Epidermal melanocyte (primary cell): ENCODE measurements around the gene FRMPD2.
"Not testable (repeated sequence)": the region's sequence is repeated elsewhere in the genome, so short reads cannot be mapped to it uniquely, and the experiment has no call there.

Source experiments
- DNase-seq: peaks from one replicate; pipeline ENCODE4 v3.0.0; 2011; ENCODE audit warnings: low spot score; ENCODE audit not compliant: insufficient read length

Gene FRMPD2

DNA sequence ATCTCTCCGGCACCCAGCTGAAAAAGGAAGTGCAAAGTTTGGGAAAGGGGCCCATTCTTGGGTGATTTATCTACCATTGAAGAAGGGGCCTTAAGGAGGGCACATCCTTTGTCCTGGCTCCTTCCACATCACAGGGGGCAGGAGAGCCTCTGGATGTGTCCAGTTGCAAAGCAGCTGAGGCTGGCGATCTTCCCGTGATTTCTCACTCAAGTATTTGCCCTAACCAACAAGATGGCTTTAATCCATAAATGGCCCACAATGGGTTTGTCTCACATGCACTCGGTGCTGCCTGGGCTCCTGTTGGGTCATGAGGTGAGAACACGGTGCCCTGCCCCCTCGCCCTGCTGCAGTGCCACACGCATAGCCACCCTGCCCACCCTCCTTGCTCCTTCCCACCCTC lies 14.2 kb upstream of the FRMPD2 start:
- DNase-seq = no peak

DNA sequence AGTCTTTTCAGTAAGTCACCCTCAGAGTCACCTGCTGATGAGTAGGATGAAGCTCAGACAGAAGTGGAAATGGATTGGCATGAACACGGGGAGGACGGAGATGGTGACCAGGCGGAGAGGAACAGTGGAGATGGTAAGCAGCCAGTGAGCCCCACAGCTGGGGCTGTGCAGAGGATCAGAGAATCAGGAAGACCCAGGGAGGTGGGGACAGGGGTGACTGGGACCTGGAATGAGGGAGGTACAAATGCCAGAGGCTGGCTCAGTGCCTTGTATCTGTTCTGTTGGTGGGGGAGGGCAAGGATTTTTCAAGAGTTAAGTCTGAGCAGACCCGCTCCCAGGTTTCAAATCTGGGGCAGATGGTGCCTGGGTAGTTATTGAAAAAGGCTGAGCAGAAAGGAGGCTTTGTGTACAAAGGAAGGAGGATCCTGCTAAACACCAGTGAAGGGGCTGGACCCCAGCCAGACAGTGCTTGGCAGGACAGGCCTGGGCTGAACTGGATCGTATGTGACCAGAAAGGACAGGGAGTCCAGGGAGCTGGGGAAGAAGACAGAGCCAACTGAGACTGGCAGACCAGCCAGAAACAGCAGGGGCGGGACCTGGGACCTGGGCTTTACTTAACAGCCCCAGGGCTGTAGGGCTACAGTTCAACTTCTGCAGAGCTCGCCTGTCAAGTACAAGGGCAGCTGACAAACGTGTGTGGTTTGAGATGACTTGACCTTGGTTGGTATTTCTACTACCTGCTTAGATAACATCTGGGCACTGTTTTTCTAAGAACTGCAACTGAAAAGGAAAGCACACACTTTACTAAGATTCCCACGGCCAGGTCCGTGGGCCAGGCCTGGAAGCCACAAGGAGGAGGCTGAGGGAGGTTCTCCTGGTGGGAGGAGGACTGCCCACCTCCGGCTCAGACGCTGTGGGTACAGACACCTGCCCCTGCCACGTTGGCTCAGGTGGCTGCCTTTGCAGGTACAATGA lies 13.2 kb upstream of the FRMPD2 start:
- peak; percentile 32 for DNase-seq

DNA sequence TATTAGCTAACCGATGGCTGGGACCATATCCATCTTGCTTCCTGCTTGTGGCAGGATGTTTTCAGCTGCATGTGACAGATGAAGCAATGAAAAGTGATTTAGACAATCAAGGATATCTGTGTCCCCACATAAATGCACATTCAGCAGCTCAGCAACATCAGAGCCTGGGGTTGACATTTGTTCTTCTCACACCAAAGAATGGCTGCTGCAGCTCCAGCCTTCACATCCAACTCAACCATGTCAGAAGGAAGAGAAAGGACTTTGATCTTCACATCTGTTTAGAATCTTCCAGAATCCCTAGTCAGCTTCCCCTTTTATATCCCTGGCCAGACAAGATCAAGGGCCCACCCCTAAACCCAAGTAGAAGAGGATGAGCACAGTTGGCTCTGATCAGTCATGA lies 11.9 kb upstream of the FRMPD2 start:
- no peak for DNase-seq

DNA sequence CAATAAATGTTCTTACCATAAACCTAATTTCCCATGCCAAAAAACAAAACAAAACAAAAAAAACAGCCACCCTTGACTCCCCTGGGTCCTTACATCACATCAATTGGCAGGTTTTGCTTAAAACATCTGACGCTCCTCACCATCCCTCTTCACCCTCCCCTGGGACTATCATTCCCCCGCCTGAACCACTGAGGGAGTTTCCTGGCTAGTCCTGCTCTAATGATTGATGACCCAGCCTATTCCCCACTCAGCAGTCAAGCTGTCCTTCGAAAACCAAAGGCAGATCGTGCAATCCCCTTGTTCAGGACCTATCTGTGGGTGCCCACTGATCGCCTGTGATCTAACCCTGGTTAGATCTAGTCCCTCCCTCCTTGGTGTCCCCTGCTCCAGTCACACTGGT lies 11.2 kb upstream of the FRMPD2 start:
- DNase-seq = no peak

DNA sequence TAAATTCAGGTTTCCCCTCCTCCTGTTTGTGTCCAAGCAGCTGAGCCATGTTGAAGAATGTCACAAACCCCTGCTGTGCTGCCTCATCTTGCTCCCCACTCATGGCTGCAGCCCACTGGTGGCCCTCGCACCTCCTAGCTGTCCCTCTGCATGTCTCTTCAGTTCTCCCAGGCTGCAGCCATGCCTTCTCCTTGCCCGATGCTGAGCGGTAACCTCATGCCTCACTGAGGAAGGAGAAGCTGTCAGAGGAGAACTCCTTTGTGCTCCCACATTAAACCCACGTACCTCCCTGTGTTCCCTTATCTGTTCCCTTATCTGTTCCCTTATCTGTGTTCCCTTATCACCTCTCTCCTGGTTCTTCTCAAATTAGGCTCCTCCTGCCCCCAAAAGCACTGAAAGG lies 10.3 kb upstream of the FRMPD2 start:
- no peak for DNase-seq

DNA sequence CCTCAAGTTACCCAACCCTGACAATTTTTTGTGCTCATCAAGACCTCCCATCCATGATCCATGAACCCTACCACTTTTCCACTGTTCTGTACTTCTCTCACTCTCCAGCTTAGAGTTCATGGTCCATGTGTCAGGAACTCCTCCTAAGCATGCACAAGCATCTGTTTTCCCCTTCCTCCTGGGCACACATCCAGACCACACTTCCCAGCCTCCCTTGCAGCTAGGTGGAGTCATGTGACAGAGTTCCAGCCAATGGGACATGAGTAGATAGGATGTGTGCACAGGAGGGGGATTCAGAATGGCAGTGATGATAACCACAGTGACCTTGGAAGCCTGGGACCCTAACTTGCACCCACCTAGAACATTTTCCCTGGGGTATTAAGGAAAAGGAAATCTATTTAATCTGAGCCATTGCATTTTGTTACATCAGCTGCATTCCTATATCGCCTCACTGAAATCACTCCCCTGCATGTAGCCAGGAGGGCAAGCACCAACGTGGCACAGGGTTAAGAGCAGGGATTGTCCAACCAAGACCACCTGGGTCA lies 9.6 kb upstream of the FRMPD2 start:
- DNase-seq = no peak

DNA sequence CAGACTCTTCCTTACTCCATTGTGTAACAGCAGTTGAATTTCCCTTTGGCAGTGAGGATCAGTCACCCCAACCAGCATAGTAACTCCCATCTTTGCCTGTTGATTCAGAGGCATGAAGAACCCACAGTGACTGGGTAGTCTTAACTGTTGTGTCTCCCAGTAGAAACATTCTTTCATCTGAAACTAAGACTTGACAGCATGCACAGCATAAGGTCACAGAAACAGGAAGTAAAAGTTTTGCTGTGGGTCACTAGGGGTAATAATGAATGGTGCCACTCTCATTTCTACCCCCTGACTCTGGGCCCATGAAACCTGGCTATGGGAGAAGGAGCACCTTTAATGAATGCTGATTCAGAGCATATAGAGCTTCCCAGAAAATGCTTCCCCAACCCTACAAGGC lies 8.3 kb upstream of the FRMPD2 start:
- DNase-seq = no peak

DNA sequence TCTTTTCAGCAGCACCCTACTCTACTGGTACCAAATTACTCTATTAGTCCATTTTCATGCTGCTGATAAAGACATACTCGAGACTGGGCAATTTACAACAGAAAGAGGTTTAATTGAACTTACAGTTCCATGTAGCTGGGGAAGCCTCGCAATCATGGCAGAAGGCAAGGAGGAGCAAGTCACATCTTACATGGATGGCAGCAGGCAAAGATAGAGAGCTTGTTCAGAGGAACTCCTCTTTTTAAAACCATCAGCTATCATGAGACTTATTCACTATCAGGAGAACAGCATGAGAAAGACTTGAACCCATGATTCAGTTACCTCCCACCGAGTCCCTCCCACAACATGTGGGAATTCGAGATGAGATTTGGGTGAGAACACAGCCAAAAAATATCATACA lies 7.2 kb upstream of the FRMPD2 start:
- DNase-seq = not testable (repeated sequence)

DNA sequence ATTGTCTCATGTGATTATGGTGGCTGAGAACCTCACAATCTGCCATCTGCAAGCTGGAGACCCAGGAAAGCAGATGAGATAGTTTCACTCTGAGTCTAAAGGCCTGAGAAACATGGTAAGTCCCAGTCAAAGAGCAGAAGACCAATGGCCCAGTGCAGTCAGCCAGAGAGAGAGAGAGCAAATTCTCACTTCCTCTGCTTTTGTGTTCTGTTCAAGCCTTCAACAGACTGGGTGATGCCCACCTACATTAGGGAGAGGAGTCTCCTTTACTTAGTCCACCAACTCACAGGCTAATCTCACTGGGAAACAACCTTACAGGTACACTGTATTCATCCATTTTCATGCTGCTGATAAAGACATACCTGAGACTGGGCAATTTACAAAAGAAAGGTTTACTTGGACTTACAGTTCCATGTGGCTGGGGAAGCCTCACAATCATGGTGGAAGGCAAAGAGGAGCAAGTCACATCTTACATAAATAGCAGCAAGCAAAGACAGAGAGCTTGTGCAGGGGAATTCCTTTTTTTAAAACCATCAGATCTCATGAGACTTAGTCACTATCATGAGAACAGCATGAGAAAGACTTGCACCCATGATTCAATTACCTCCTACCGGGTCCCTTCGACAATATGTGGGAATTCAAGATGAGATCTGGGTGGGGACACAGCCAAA lies 4.7 kb upstream of the FRMPD2 start:
- DNase-seq = no peak

DNA sequence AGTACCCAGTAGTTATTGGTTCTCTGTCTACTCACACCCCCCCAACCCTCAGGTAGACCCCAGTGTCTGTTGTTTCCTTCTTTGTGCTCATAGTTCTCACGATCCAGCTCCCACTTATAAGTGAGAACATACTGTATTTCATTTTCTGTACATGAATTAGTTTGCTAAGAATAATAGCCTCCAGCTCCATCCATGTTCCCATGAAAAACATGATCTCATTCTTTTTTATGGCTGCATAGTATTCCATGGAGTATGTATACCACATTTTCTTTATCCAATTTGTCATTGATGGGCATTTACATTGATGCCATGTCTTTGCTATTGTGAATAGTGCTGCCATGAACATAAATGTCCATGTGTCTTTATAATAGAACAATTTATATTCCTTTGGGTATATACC lies 2.6 kb upstream of the FRMPD2 start:
- no peak for DNase-seq

DNA sequence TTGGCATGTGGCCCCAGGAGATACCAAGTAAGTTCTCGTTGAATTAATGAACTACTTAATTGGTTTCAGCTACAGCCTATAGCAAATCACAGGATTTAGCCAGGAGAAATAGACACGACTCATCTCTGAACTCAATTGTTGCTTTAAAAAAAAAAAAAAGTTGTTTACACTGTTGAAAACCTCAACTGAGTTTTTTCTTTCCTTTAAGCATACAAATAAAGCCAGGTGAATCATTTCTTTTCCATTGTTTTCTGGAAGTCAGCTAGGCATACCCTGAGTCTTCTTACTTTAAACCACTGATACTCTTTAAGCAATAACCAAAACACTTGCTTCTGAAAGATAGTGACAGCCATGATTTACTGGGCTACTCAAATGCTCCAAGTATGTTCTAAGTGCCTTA lies 755 bp downstream of the FRMPD2 start:
- DNase-seq = no peak

DNA sequence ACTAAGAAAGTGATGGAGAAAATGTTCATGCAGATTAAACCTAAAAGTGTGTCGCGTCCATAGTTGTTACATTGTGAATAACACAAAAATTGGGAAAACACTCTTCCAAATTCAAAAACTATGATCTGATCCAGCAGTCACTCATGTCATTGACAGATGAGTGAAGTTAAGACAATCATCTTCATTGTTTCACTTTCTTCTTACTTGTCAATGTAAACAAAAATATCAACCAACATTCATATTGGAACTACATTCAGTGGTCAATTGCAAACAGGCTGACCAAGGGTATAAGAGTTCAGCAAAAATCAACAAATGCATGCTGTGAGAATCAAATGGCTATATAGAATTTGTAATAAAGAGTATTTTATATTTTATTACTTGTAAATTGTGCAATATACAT lies 1.8 kb downstream of the FRMPD2 start:
- DNase-seq = no peak

DNA sequence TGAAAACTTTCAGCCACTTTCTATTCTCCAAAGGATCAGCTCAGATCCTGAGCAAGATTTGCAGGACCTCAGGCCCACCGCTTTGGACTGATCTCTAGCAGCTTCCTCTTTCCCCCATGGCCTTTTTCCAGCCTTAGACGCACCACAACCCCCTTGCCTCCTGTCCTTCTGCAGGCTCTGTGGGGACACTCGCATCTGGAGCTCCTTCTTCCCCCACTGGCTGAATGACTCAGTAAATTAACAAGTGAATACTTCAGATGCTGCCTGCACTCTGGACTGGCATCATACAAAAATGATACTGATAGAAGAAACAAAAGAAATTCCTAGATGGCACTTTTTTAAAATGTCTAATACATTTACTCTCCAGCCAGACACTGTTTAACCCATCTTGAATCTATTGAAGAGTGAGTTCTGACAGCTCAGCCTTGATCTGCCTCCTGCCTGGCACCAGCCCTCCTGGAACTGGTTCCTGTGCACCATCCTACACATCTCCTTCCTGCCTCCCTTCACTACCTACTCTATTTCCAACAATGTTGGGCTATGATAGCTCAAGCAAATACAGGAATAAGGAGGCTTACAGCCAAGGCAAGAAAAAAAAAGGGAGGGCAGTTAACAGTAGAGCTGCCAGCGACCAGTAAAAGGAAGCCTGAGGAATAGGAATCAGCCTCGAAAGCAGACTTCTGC lies 3.3 kb downstream of the FRMPD2 start:
- no peak for DNase-seq

DNA sequence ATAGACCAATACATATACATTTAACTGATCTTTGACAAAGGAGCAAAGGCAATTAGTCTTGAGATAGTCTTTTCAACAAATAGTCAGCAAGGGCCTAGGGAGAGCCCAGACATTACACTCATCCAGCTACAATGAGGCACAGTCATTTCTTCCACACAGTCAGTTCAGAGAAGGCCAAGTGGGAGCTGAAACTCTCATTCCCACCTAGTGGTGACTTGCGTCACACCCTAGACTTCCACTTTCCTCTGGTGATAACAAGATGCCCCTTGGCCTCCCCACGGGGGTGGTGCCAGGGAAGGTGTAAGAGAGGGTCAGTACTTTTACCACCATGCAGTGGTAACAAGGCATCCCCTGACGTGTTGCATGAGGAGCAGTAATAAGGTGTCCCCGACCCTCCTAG lies 8.0 kb downstream of the FRMPD2 start:
- no peak for DNase-seq

DNA sequence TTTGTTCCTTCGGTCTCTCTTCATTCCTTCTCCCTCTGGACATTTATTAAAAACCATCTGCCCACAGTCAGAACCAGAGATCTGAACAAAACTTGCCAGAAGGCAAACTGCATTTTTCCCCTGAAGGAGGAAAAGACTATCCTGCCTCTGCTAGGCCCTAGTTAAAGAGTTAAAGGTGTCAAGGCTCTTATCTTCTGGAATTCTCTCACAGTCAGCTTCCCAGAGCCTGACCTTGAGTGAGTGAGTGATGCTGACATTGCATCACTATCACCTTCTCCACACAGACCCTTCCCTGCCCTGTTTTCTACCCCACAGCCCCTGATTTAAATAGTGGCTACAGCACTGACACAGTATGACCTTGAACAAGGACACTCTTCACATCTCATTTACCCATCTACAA lies 16.4 kb downstream of the FRMPD2 start:
- DNase-seq = no peak

DNA sequence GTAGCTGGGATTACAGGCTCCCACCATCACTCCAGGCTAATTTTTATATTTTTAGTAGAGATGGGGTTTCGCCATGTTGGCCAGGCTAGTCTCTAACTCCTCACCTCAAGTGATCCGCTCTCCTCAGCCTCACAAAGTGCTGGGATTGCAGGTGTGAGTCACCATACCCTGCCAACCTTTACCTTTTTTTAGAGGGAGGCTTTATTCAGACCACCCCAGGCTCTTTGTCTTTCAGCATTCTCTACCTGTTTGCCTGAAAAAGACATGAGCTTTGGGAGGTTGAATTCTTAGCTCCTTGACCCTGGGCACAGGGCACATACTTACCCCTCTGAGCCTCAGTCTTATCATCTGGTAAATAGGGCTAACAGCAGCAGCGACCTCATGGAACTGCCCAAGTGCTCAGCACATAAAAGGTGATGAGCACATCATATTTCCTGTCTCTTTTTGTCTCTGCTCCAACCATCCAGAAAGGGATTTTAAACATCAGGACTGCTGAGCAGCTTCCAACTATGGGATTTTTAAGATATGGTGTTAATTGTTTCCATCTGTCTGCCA lies 17.0 kb downstream of the FRMPD2 start:
- DNase-seq = no peak

DNA sequence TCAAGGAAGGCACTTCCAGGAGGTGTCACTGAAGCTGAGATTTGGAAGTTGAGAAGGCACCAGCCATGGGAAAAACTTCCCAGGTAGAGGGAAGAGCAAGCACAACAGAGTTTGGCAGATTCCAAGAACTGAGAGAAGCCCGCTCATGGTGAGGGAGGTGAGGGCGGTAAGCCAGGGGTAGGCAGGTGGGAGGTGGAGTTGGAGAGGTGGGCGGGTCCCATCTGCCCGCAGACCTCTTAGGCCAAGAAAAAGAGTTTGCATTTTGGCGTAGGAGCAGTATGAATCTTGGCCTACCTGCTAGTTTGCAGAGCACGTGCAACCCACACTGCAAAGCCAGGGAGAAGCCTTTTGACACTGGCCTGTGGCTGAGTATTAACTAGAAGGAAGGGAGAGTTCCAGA lies 18.8 kb downstream of the FRMPD2 start:
- no peak for DNase-seq

DNA sequence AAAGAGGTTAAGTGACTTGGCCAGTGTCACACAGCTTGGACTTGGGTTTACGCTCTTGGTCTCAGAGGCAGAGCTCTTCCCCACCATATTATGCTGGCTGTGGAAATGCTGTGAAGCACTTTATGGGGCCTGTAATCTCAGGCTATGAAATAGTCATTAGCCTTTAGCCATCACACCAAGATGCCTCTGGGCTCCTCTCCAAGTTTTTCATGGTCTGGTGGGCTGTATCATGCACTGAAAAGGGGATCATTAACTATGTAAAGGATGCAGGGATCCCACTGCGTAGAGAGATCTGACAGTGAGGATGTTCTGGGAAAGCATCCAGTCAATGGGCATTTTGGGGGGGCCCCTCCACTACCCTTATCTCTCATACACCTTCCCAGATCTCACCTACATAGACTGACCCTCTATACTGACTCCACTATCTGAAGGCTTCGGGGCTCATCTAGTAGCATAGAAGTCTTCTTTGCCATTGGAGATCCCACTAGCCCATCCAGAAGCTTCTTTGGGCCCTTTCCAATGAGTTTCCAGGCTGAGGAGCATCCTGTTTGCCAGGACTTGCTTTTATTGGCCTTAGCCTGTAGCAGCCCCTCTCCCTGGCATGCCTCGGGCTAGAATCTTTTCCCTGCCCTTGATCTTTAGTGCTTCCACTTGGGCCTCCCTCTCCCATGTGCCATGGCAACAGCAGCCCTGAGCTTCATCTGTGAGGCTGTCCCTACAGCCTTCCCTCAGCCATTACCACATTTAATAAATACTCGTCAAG lies 19.6 kb downstream of the FRMPD2 start:
- no peak for DNase-seq

DNA sequence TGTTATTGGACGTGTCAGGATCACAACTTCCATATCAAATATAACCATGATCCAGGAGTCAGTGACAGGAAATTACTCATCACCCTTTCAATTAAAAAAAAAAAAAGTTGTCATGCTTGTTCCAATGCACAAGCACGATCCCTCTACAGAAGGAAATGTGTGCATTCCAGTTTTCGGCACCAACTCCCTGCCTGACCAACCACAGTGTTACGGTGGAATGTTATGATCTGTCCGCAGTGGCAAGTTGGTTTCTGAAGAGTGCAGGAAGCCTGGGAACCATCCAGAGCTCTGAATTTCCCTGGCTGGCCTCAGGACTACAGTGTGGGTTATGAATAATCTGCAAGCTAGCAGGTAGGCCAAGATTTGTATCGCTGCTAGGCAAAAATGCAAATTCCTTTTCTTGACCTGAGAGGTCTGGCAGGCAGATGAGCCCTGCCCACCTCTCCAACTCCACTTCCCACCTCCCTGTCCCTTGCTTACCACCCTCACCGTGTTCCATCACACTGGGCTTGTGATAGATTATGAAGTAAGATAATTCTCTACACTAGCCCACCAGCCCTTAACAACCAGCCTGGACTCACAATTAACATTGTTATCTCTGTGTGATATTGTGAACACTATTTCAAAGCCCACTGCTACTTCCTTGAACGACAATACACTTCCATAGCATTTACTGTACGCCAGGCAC lies 20.4 kb downstream of the FRMPD2 start:
- no peak for DNase-seq

DNA sequence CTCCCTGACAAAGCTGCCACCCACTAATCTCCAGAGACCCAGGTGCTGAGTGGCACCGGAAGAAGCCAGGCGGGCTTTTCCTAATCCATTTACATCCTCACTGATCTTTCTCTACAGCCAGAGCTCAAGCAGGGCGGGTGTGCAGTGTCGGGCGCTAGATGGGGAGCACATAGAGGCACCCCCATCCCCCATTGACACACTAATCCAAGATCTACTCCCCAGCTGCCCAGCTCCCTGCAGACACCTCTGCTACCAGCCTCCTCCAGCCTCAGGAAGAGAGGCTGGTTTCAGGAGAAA lies 22.2 kb downstream of the FRMPD2 start:
- DNase-seq = no peak
